GM19438 (cell line): ENCODE data around the gene MACF1.

Source experiments
- ATAC-seq: cut with Tn5 transposase; IDR thresholded peaks from one replicate; pipeline ENCODE4 v1.9.1; 2021; ENCODE audit warnings: low read depth; ENCODE audit not compliant: unreplicated experiment

Gene MACF1

DNA sequence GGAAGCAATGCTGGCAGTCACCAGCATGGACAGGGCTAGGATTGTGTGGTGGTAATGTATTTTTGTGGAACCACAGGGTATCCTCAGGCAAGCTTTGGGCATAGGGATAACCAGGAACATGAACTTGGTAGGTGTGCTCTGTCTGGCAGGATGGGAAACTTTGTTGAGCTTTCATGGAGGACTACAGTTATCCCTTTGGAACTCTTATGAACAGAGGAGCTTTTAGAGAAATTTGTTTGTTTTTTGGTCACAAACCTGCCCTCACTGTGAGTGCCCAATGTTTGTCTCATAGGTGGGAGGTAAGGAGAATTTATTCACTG, 54.4 kb downstream of the MACF1 start:
- ATAC-seq: no peak

DNA sequence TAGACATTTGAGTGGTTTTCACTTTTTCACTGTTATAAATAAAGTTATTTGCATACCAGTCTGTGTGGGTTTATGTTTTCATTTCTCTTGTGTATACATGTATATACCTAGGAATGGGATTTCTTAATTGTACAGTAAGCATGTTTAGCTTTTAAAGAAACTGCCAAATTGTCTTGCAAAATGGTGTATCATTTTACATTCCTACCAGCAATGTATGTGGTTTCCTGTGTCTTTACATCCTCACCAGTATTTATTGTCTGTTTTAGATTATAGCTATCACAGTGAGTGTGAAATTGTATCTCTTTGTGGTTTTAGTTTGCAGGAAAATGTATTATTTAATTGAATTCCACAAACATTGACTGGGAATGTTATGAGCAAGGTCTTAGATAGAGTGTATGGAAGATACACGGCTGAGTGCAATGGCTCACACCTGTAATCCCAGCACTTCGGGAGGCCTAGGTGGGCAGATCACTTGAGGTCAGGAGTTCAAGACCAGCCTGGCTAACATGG, 57.3 kb downstream of the MACF1 start:
- ATAC-seq: no peak

DNA sequence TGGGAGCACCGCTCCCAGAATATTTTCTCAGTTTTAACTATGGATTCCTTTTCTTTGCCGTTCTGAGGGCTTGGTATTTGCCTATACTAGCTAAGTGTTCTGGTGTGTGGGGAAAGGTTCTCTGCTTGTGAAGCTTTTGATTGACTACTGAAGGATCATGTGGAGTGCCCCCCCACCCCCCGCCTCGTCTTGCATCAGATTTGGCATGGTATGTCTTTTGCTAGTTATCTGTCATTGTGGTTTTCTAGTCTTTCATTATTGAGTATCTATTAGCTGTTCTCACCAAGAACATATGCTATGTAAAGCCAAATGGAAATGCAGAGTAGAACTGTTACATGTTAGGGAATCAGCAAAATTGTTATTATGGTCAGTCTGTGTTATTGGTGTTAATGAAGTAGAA, 58.3 kb downstream of the MACF1 start:
- no peak for ATAC-seq

DNA sequence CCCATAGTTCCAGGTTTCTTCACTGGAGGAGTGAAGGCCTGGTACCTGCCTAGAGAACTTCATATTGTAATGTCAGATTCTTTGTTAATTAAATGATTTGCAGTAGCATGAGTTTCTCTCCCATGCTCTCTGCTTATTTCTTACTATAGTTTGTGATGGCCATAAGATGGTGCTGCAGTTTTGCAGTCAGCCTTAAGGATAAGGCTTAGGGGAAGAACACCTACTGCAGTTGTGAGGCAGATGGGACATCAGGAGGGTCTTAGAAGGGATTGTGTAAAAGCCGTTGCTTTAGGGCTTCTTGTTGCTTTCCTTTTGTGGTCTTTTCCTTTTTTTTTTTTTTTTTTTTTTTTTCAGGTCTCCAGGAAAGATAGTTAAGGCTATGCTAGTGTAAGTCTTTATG, 61.8 kb downstream of the MACF1 start:
- ATAC-seq: no peak

DNA sequence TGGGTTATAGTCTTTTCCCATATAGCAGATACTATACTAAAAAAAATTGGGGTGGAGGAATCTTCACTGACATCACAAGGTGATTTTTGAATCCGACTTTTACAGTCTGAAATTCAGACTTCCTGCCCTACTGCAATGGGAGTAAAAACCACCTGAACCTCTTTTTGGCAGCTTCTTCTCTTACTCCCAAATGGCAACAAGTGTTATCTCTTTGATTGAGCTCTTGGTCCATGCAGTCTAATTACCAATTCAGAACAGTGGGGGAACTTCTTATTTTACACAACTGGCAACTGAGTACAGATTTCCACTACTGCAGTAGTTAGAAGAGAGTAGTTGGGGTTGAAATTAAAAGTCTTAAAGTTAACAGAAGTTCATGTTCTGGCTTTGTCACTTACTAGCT, 62.3 kb downstream of the MACF1 start:
- no peak for ATAC-seq

DNA sequence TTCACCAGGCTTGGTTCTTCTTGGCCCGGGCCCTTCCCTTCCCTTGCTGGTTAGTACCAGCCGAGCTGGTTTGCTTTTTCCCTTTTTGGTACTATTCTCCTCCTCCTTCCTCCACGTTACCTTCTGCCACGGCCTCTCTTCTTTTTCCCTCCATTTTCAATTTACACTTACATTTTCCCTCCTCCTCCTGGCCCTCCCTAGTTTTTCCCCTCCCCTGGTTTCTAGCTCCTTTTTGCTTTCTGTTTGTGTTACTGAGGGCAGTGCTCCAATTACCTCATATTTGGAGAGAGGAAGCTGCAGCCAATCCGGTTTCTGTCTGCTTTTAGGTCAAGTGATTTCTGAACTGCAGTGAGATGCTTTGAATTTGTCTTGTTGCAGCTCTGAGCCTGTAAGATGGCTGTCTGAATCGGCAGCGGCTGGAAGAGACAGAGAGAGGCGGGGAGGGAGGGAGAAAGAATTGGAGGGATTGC, 63.7 kb downstream of the MACF1 start:
- ATAC-seq: no peak

DNA sequence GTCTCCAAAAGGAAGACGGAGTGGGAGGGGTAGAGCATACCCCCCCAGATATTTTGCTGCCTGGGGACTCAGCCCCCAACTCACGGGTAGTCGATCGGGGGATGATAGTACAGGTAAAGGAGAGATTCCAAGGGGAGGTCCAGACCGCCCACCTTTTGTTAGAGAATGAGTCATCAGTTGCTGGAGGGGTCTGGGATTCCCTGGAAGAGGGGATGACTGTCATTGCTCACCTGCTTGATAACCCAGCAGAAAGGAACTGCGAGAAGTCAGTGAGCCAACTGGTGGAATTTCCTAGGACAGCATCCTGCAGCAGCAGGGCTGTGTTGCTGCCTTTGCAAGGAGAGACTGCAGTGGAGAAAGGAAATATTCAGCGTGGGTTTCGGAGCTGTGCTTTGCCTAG, 64.4 kb downstream of the MACF1 start:
- ATAC-seq: no peak

DNA sequence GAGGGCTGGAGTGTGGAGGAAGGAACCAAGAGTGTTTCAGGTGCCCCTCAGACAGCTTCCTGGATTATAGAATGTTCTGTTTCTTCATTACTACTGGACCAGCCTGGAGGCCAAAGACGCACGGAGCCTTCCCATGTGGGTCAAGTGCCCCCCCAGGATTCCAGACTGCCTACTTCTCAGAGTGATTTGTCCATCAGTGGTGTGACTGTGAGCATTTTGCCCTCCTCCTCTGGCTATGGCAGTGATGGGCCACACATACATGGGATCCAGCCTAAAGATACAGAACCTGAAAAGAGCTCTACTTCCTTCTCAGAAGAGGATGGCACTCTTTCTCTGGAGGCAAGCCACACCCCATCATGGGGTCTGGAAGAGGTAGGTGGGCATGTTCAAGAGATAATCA, 64.9 kb downstream of the MACF1 start:
- ATAC-seq: no peak

DNA sequence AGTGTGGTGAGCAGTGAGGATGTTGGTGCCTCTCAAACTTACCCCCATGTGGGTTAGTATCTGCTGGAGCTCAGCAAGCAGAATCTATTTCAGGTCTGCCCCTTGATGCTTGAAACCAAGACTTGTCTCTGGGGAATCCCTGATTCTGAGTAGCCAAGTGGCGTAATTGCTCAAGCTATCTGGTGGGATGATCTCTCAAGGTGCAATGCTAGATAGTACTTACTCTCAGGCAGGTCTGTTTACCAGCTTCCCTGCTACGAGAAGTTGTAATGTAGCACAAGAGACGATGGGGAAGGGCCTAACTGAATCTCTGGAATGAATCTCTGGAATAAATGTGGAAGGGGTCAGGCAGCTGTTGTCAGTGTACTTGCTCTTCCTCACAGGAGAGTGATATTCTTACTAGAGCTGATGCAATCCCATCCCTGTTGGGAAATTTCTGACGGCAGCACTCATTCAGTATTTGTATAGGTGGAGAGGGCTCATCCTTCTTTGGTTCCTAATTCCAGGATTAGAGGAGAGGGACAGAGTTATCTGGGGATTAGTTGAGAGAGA, 65.4 kb downstream of the MACF1 start:
- peak; percentile 50 for ATAC-seq

DNA sequence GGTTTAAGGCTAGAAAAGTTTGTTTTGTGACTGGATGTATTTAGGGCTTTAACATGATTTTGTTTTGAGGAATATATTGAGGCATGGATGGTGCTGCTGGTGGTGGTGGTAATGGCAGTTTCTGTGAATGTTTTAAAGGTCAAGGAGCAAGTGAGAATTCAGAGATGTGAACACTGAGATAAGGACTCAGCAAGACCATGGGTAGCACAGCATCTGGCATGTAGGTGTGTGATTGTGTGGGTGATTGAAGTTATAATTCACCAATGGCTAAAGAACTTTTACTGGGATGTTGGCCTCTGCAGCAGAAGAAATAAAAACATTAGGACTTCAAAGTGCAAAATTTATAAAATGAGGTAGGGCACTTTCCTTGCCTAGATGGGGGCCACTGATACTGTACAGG, 65.9 kb downstream of the MACF1 start:
- ATAC-seq: no peak

DNA sequence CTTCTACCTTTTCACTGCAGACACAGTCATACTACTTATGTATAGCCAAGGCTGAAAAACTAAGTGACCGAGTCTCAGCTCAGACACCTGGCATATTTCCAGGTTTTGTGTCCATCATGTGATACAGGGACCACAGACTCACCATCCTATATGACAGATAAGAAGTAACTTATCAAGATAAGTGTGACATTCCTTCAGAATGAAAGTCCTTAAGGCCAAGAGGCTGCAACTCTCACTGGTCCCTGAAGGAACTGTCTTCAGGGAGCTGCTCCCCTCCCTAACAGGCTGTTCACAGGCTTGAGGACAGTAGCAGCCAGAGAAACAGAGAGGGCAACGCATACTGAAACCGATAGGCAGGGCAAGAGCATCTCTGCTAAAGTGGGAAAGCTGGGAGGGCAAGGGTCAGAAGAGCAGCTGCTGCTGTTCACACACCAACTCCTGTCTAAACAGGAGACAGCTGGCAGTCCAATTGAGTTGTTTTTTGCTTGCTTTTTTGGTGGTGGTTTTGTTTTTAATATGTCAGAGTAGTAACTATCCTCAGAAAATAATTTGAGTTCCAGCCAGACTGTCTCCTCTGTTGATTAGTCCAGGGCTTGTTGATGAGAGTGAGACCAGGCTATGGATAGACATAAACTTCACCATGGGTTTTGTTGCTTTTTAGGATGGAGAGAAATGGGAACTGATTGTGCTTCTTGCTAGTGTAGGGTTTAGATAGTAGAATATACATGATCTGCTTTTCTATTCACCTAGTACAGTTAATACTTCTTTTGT, 67.7 kb downstream of the MACF1 start:
- ATAC-seq: peak; percentile 58

DNA sequence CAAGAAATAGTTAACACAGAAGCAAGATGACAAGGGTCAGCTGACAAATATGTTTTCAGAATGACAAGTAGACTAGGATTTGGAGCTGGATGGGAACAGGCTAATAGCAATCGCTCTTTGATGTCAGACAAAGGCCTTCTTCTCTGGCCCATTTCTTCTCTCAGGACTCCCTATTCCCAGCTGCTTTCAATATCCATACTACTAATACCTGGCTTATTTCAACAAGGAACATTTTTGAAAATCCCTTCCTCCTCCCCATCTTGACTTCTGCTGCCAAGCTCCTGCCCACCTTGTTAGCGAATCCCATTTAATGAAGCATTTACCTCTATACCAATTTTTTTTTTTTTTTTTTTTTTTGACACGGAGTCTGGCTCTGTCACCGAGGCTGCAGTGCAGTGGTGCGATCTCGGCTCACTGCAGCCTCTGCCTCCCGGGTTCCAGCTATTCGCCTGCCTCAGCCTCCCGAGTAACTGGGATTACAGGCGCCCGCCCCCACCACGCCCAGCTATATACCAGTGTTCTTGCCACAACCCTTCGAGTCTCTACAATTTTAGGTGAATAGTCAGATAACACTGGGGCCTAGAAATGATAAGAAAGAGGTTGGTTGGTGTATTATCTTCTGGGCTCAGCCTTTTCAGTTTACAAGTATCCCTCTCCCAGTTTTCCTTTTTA, 68.4 kb downstream of the MACF1 start:
- no peak for ATAC-seq

DNA sequence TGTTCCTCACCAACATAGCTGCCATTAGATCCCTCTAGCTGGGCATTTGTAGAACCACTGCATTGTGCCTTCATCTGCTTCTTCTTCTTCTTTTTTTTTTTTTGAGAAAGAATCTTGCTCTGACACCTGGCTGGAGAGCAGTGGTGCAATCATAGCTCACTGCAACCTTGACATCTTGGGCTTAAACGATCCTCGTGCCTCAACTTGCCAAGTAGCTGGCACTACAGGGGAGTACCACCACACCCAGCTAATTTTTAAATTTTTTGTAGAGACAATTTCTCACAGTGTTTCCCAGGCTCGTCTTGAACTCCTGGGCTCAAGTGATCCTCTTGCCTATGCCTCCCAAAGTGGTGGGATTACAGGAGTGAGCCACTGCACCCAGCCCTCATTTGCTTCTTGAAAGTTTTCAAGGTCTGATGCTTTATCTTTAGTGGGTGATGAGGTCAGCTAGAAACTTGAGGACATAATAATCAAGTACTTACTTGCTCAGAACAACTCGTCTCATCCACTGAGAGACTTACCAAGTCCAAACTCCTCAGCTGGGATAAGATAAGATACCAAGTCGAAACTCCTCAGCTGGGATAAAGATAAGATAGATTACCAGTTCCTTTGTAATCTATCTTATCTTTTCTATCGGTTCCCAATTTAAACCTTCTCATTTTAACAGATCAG, 71.5 kb downstream of the MACF1 start:
- ATAC-seq: no peak

DNA sequence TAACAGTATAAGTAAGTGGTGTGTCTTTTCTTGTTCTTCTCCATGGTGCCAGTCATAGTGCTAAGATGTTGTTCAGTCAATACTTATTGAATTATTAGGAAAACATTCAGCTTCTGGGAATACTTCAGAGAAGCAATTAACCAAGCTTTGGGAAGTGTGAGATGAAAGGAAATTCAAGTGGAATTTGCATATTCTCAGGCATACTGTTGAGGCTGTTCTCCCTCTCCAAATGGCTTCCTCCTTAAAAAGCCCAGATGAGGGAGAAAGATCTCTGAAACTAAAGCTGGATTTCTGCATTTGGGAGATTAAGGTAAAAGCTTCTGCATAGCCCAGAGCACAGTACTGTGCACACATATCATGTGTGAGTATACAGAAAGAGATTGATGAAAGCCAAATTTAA, 73.4 kb downstream of the MACF1 start:
- ATAC-seq: no peak

DNA sequence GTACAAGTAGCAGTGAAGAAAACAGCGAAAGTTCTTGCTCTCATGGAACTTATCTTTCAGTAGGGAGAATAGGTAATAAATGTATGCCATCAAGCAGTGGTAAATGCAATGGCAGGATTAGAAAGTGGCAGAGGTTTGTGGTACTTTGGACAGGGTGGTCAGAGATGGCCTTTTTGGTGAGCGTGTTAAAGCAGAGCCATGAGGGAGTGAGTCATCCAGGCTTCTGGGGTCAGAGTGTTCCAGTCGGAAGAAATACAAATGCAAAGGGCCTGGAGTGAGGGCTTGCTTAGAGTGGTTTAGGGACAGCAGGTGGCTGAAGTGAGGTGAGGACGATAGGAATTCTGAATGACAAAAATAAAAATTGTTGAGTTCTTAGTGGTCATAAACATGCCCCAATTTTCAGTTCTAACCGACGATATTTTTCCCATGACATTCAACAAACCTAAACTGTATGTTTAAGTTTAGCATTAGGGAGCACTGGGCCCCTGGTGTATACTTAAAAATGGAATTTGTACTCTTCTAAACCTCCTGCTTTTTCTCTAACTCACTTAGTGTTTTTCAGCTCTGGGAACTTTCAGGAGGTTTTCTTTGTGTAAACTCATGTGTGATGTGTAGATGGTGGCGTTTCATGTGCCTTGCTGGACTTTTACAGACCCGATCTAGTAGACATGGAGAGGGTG, 78.2 kb downstream of the MACF1 start:
- ATAC-seq: no peak

DNA sequence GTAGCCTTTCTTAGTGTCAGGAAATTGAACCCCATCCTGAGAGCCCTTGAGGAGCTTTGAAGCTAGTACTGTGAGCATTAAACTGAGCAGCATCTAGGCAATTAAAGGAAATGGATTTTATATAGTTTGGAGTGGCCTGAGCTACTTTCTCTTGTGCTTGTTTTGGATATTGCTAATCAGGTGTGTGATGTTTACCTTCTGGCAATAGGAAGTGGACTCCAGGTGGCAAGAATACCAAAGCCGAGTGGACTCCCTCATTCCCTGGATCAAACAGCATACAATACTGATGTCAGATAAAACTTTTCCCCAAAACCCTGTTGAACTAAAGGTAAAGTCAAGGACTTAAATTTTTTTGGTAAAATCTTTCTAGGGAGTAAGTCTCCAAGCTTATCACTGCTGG, 79.4 kb downstream of the MACF1 start:
- no peak for ATAC-seq

DNA sequence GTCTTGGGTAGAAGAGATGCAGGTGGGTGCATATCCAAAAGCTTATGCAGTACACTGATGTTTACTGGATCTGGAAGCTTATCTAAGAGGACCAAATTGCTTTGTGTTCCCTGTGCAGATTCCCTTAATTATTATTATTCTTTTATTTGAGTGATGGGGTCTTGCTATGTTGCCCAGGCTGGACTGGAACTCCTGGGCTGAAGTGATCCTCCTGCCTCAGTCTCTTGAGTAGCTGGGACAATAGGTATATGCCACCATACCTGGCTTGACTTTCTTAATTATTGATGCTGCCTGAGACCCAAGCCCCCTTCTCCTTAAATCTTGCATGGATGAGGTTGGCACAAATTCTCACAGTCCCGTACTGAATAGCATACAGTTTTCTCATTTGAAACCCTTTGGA, 83.0 kb downstream of the MACF1 start:
- ATAC-seq: no peak

DNA sequence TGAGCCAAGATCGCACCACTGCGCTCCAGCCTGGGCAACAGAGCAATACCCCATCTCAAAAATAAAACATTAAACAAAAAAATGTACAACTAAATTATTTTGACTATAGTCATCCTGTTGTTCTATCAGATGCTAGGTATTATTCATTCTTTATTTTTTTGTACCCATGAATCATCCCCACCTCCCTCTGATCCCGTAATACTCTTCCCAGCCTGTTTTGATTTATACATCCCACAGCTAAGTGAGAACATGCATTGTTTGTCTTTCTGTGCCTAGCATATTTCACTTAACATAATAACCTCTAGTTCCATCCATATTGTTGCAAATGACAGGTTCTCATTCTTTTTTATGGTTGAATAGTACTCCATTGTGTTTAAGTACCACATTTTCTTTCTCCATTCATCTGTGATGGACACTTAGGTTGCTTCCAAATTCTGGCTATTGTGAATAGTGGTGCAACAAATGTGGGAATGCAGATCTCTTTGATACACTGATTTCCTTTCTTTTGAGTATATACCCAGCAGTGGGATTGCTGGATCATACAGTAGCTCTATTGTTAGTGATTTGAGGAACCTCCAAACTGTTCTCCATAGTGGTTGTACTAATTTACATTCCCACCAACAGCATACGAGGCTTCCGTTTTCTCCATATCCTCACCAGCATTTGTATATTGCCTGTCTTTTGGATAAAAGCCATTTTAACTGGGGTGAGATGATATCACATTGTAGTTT, 84.4 kb downstream of the MACF1 start:
- no peak for ATAC-seq

DNA sequence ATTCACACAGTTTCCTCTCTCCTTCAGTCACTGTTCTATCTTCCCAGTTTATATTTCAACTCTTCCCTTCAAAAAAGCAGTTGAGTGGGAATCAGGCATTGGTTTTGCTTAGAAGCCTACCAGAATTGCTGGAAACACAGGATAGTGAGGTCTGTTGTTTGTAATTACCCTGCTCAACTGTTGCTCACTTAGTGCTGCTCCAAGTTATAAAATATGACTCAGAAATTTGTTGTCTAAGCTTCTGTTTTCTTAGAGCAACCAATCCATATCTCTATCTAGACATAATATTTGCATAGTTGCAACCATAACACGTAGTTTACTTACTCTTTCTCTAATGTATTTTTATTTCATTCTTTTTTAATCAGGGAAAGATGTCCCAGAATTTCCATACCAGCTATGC, 87.9 kb downstream of the MACF1 start:
- no peak for ATAC-seq

DNA sequence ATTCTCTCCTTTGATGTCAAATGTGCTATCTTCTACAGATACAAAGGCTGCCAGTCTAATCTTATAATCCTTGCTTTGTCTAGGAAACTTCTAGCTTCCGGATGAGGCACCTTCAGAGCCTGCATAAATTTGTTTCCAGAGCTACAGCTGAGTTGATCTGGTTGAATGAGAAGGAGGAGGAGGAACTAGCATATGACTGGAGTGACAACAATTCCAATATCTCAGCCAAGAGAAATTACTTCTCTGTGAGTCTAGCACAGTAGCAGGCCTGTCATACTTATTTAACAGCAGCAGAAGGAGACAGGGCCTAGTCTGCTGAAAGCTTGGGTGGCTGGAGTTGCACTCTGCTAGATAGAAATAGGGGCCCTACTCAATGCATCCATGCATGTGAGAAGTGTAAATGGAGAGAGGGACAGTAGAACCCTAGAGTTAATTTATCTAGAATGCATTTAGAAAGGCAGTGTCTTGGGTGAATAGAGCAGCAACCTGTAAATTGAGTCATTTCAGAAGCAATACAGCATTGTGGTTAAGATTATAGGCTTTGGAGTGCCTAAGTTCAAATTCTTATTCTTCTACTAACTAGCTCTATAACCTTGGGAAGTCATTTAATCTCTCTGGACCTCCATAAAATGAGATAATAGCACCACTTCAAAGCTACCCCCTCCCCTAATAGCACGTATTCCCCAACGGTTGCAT, 89.0 kb downstream of the MACF1 start:
- no peak for ATAC-seq
